NCI-H1930 (cell line): ENCODE results near the gene WDR55.
"Not testable (repeated sequence)": the region's sequence is repeated elsewhere in the genome, so short reads cannot be mapped to it uniquely, and the experiment has no call there.

Source experiments
- DNase-seq, 2 experiments: peaks; one replicate each; lab custom pipeline; 2025; lab: John Stamatoyannopoulos, UW

The WDR55 gene

GRCh38 chr5:140647042-140647419 is 17.7 kb upstream of the WDR55 start:
- no peak for DNase-seq

GRCh38 chr5:140658870-140659269 is 5.8 kb upstream of the WDR55 start:
- no peak for DNase-seq

GRCh38 chr5:140660371-140660770 is 4.3 kb upstream of the WDR55 start:
- DNase-seq, result not testable (repeated sequence)

- DNase-seq, result no peak
Measured at GRCh38 chr5:140664030-140664358, 710 bp upstream of the WDR55 start.

GRCh38 chr5:140671035-140671434 is 6.3 kb downstream of the WDR55 start:
- not testable (repeated sequence) for DNase-seq

- DNase-seq, result no peak
Measured at GRCh38 chr5:140671472-140672125, 6.9 kb downstream of the WDR55 start.

GRCh38 chr5:140672455-140673186 is 7.9 kb downstream of the WDR55 start:
- DNase-seq, result no peak

- no peak for DNase-seq
Measured at GRCh38 chr5:140673187-140673976, 8.7 kb downstream of the WDR55 start, which contains the start of gene DND1. Gene DND1, minus strand, starts transcription at chr5:140673576. Its CDS starts 34 bp downstream, at chr5:140673542.

- no peak for DNase-seq
Measured at GRCh38 chr5:140674211-140674610, 9.5 kb downstream of the WDR55 start.

- no peak for DNase-seq
Measured at GRCh38 chr5:140674629-140675028, 9.9 kb downstream of the WDR55 start.

- DNase-seq, result no peak
Measured at GRCh38 chr5:140677947-140678346, 13.2 kb downstream of the WDR55 start.

- no peak for DNase-seq
Measured at GRCh38 chr5:140678993-140679392, 14.3 kb downstream of the WDR55 start.

GRCh38 chr5:140690376-140690932 is 25.8 kb downstream of the WDR55 start:
- DNase-seq, result no peak

GRCh38 chr5:140690941-140691924 is 26.5 kb downstream of the WDR55 start, which contains the start of the genes HARS1 and HARS2:
Gene HARS1, minus strand, starts transcription at chr5:140691370. Its CDS starts 66 bp downstream, at chr5:140691304.
Gene HARS2, plus strand, starts transcription at chr5:140691455. Its CDS starts 194 bp downstream, at chr5:140691649.
- peak; percentile 79 to 84 for DNase-seq

GRCh38 chr5:140694276-140694675 is 29.6 kb downstream of the WDR55 start:
- DNase-seq, result no peak

GRCh38 chr5:140696891-140697492 is 32.3 kb downstream of the WDR55 start:
- DNase-seq, result no peak

GRCh38 chr5:140700177-140701144 is 35.8 kb downstream of the WDR55 start, which contains the start of gene ZMAT2:
Gene ZMAT2, plus strand, starts transcription at chr5:140700447. Its CDS starts 14 bp downstream, at chr5:140700461.
- peak; percentile 84 to 91 for DNase-seq

GRCh38 chr5:140707812-140708211 is 43.1 kb downstream of the WDR55 start:
- no peak for DNase-seq

- not testable (repeated sequence) for DNase-seq
Measured at GRCh38 chr5:140708787-140709186, 44.1 kb downstream of the WDR55 start.
